ENCODE measurements around the gene MIOX.

Gene MIOX

GRCh38 chr22:50455201-50455600, 31.5 kb upstream of the MIOX start:
- no peak for DNase-seq

DNA sequence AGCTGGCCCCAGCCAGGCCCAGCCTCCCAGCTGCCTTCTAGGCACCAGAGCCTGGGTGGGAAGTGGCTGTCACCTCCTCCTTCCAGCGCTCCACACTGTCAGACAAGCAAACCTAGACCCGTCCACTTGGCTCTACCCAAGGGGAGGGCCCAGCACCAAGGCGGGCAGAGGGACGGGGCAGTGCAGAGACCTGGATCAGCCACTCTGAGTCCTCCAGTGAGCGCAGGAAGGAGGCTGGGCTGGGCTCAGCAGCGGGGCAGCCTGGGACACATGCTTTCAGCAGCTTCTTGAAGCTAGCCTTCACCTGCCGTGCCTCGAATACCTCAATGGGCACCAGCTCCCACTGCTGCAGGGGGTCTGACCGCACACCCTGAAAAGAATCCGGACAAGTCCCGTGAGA, 30.6 kb upstream of the MIOX start:
- DNase-seq = no peak

- DNase-seq = no peak
Measured at GRCh38 chr22:50456466-50457234, 30.0 kb upstream of the MIOX start.

DNA sequence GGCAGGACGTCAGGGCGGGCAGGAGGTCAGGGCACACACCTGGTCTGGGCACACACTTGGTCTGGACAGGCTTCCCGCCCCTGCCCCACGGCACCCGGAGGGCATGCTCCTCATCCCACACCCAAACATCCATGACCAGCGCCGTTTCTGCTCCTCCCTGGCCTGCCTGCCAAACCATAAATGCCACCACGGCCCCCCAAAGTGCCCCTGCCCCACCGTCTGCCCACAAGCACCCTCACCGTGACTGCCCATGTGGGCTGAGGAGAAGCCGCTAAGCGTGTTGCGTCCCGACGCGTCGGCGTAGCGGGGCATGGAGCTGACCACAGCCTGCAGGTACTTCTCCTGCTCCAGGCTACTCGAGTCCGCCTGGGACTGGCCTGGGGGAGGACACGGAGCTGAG, 27.6 kb upstream of the MIOX start:
- DNase-seq = no peak

- DNase-seq = no peak
Measured at GRCh38 chr22:50459496-50460140, 27.0 kb upstream of the MIOX start.

DNA sequence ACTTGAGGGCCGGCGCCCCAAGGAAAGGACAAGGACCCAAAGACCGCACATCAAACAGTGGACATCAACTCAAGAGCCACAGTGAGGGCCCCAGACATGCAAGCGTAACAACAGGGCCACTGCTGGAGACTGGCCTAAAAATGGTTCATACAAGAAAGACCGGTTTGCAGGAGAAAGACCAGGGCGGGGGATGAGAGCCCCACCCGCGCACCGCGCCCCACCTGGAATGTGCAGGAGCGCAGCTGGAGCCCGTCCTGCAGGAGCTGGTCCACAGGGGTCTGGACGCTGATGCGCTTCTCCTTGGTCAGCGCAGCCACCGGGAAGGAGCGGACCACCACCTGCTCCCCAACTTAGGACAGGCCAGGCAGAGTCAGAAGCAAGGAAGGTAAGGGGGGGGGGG, 25.7 kb upstream of the MIOX start:
- DNase-seq = no peak

DNA sequence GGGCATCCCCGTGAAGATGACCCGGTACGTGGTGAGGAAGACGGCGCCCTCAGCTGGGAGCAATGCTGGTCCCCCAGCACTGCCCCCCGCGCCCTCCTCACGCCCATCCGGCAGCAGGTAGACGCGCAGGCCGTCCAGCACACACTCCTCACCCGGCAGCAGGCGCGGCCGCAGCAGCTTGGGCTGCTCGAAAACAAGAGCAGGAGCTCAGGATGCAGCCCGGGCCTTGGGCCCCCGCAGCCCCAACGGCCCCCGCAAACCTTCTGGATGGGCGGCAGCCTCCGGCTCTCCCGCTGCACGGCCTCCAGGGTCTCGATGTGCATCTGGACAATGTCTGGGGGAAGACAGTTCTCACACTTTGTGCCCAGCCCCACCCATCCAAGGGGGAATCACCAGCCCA, 25.1 kb upstream of the MIOX start:
- no peak for DNase-seq

GRCh38 chr22:50461979-50462540, 24.6 kb upstream of the MIOX start:
- no peak for DNase-seq

DNA sequence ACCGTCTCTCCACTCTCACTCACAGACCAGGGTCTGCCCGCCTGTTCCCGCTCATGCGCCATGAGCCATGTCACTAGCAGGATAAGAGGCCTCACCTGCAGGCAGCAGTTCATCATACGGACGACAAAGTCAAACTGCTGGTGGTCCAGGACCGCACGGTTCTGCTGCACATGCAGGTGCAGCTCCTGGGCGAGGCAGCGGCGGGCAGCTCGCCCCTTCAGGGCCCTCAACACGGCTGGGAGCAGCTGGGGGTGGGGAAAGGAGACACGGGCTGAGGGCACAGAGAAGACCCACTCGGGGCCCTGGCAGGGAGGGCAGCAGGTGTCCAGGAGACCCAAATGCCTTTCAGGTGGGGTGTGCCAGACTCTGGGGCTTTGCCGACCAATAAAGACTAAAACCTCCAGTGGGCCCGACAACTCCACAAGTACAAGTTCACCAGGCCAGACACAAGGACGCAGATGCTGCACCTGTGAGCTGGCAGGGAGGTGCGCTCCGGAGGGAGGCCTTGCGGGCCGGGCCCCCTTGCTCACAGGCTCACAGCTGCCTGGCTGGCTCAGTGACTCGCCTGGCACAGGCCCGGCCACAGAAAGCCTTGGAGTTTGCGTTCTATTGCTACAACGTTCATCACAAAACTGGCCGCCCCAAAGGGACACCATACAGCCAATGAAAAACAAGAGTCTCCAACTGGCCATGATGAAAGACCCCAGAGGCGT, 23.3 kb upstream of the MIOX start:
- no peak for DNase-seq

- DNase-seq = no peak
Measured at GRCh38 chr22:50464451-50464850, 22.2 kb upstream of the MIOX start.

- no peak for DNase-seq
Measured at GRCh38 chr22:50465066-50465930, 21.4 kb upstream of the MIOX start.

DNA sequence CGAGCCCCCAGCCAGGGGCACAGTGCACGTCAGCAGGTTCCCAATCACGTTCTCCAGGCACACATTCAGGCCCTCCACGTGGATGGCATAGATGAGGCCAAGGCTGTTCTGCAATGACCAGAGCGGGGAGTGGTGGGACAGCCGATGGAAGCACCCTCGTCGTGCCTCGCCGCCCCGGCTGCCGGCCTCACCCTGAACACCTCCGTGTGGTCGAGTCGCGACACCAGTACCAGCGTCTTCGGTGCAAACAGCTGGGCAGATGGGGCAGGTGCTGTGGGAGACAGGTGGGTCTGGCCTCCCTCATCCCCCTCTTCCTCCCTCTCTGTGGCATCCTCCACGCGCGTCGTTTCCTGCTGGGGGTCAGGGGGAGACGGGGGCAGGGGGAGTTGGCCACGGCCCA, 19.3 kb upstream of the MIOX start:
- no peak for DNase-seq

DNA sequence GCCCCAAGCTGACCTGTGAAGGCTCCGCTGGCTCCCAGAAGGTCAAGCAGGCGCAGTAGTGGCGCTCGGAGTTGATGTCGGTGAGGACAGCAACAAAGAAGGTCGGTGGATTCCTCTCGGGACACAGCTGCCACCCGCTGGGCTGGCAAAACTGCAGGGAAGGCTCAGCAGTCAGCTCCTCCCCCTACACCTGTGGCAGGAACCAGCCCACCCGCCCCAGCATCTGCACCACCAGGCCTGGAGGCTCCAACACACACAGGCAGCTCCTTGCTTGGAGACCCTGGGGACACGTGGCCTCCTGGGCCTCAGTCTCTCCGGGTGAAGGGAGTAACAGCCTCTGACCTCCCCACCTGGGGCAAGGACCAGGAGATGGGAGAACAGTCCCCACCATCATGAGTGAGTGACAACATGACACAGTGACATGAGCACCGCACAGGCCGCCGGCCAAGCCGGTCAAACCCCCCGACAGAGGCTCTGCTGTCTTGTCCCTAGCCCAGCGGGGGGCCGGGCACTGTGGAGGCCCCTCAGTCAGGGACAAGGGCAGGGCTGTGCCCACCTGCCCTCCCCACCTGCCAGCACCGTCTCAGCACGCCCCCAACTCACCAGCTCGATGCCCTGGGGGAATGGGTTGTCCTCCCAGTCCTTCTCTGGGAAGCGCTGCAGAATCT, 18.8 kb upstream of the MIOX start:
- no peak for DNase-seq

DNA sequence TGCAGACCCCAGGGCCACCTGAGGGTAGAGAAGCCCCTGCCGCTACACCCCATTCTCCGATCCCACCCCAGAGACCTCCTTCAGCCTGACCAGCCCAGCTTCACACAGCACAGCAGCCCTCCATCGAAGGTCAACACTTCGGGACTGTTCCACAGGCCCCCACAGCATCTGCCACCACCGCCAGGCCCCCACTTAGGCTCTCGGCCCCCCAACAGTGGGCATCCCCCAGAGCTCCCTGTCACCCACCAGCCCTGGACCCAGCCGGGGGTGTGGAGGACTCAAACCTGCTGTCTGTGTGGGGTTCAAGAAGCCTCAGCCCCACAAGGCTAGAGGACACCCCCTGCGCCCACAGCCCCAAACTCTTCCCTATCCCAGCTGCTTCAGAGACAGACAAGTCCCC, 18.0 kb upstream of the MIOX start:
- no peak for DNase-seq

DNA sequence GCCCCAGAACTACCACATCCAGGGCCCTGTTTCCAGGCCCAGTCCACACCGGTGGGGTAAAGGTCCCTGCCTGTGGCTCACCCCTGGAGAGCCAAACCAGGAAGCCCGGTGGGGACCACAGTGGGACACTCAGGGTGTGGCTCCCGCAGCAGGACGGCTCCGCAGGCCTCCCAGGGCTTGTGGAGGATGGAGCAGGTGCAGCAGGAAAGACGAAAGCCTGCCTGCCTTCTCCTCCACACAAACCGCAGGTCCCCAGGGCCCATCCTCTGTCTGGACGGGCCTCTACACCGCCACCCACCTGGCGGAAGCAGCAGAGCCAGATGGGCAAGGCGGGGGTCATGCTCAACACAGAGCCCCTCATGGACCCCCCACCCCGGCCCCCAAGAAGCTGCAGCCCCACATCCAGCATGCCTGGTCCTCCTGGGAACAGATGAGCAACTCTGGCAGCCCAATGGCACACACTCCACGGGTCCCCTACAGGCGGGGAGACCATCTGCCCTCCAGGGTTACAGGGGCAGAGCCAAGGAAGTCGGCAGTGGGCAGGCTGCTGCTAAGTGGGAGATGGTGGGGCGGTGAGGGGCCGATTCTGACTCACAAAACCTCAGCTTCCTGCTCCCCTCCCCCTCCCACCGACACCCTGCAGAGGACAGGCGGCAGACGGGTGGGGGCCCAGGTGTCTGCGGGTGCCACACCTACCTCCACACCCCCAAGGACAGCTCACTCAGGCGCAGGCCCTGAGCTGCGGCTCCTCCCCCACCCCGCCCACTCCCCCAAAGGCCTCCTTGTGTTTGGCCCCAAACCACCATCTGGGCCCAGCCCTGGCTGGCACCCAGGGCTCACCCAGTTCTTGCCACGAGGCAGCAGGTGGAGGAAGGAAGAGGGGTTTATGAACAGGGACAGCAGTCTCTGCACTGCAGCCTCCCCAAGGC, 17.0 kb upstream of the MIOX start:
- peak; percentile 20 for DNase-seq

- DNase-seq = no peak
Measured at GRCh38 chr22:50470491-50470890, 16.2 kb upstream of the MIOX start.

GRCh38 chr22:50471197-50471847, 15.3 kb upstream of the MIOX start:
- no peak for DNase-seq

DNA sequence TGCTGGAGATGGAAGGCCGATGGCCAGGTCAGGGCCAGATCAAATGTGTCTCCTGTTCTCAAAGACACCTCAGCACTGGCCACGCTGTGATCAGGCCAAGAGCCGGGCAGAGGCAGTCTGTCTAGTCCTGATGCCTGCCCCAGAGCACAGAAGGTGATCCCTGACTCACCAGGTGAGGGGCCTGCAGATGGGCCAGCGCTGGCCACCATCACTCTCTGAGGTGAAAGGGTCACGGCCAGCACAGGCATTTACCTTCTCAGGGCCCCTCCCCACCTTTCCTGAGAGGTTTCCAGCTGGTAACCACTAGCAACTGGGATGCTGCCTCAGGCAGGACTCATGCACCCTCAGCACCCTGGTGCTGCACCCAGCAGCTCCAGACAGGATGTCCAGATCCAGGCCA, 14.7 kb upstream of the MIOX start:
- no peak for DNase-seq

GRCh38 chr22:50473088-50473487, 13.6 kb upstream of the MIOX start:
- no peak for DNase-seq
